ENCODE results near the gene SLITRK2.

The SLITRK2 gene

GRCh38 chrX:145853181-145853580 lies 35.6 kb downstream of the SLITRK2 start:
- no peak for ATAC-seq

- ATAC-seq = no peak
Measured at GRCh38 chrX:145856181-145856580, 38.6 kb downstream of the SLITRK2 start.

- no peak for ATAC-seq
Measured at GRCh38 chrX:145861818-145862217, 44.2 kb downstream of the SLITRK2 start.

- no peak for ATAC-seq
Measured at GRCh38 chrX:145865082-145865481, 47.5 kb downstream of the SLITRK2 start.
